Coronary artery (tissue), 2 donors: Measurements from ENCODE around the gene KMT5B.
"Not testable (repeated sequence)": the region's sequence is repeated elsewhere in the genome, so short reads cannot be mapped to it uniquely, and the experiment has no call there.

Experiments
- DNase-seq: peaks from one replicate; pipeline ENCODE4 v3.0.0-alpha.2; 2017; ENCODE audit warnings: low spot score
- H3K27ac ChIP-seq, 2 donors: fragments of 200-600 bp; sonication (generic); one replicate each; pipeline ENCODE4 v1.5.1; 2016 to 2019
- H3K4me3 ChIP-seq: fragments of 200-600 bp; sonication (generic); 2 replicates; pipeline ENCODE4 v1.5.1; 2016; ENCODE audit warnings: mild to moderate bottlenecking, moderate library complexity
- CTCF ChIP-seq: fragments of 200-600 bp; sonication (generic); IDR thresholded peaks from one replicate; pipeline ENCODE4 v1.5.1; 2019; ENCODE audit warnings: antibody characterized with exemption

KMT5B gene

GRCh38 chr11:68258363-68258765 lies 45.3 kb upstream of the KMT5B start:
- H3K27ac ChIP-seq = no peak overlapping the region
- no peak for DNase-seq
- no peak overlapping the region for H3K4me3 ChIP-seq
- TF ChIP-seq CTCF = no peak

GRCh38 chr11:68257477-68258362 lies 44.6 kb upstream of the KMT5B start:
- peak overlapping the region; percentile 25 for H3K4me3 ChIP-seq
- peak; percentile 95 for DNase-seq
- peak; percentile 86 for TF ChIP-seq CTCF
- H3K27ac ChIP-seq = peak overlapping the region in 1 of 2 donors; percentile 19

- no peak overlapping the region for H3K4me3 ChIP-seq
- H3K27ac ChIP-seq = no peak overlapping the region
- no peak for TF ChIP-seq CTCF
- DNase-seq = no peak
Measured at GRCh38 chr11:68256331-68256741, 43.2 kb upstream of the KMT5B start.

GRCh38 chr11:68255526-68255925 lies 42.4 kb upstream of the KMT5B start:
- DNase-seq = no peak
- H3K4me3 ChIP-seq = no peak overlapping the region
- TF ChIP-seq CTCF = no peak
- no peak overlapping the region for H3K27ac ChIP-seq

- DNase-seq = no peak
- no peak overlapping the region for H3K4me3 ChIP-seq
- no peak for TF ChIP-seq CTCF
- no peak overlapping the region for H3K27ac ChIP-seq
Measured at GRCh38 chr11:68254421-68254820, 41.3 kb upstream of the KMT5B start.

- Histone ChIP-seq H3K27ac (no peak overlapping the region), H3K4me3 (no peak overlapping the region)
- no peak for DNase-seq
- TF ChIP-seq CTCF = no peak
Measured at GRCh38 chr11:68251765-68252164, 38.7 kb upstream of the KMT5B start.

GRCh38 chr11:68244912-68245311 lies 31.8 kb upstream of the KMT5B start:
- not testable (repeated sequence) for H3K27ac ChIP-seq, DNase-seq, H3K4me3 ChIP-seq

GRCh38 chr11:68243847-68244246 lies 30.8 kb upstream of the KMT5B start:
- DNase-seq, H3K4me3 ChIP-seq, H3K27ac ChIP-seq: not testable (repeated sequence)
